ENCODE data around the gene ZFAND2B. TPM values are rescaled to one million over a fixed set of nuclear protein-coding genes. Genes with fewer than 3 reads are reported as not detected.
"Not testable (repeated sequence)": the region's sequence is repeated elsewhere in the genome, so short reads cannot be mapped to it uniquely, and the experiment has no call there.

The ZFAND2B gene
- total RNA-seq, 1 experiment from 2014 or later: 31.4 TPM

DNA sequence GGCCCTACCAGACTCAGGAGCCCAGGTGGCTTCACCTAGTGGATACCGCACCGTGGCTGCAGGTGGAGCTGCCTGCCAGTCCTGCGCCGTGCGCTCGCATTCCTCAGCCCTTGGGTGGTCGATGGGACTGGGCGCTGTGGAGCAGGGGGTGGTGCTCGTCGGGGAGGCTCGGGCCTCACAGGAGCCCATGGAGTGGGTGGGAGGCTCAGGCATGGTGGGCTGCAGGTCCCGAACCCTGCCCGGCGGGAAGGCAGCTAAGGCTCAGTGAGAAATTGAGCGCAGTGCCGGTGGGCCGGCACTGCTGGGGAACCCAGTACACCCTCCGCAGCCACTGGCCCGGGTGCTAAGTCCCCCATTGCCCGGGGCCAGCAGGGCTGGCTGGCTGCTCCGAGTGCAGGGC is 5.3 kb upstream of the ZFAND2B start:
- intact Hi-C loops (cut with micrococcal nuclease); CTCF ChIA-PET; H3K9me2 ChIP-seq (ENCODE audit: insufficient read depth); H3K9ac ChIP-seq (ENCODE audit: low read length); H3K79me2 ChIP-seq (ENCODE audit: insufficient read depth, low read length); H3K4me3 ChIP-seq (replicated peaks in 1 of 2; ENCODE audit: low read depth in 1 of 2, low read length in 2 of 2); H3K27ac ChIP-seq (ENCODE audit: low read depth, low read length); H3K36me3 ChIP-seq (ENCODE audit: control insufficient read depth in 1 of 2, insufficient read depth in 2 of 2, low read length in 2 of 2); H2AFZ ChIP-seq (ENCODE audit: low read depth, low read length, poor library complexity, severe bottlenecking); H4K20me1 ChIP-seq (ENCODE audit: insufficient read depth); POLR2A ChIA-PET; H3K4me1 ChIP-seq (ENCODE audit: control insufficient read depth in 1 of 2, insufficient read depth in 2 of 2, low read length in 2 of 2); H3K9me3 ChIP-seq (ENCODE audit: control insufficient read depth in 1 of 2, insufficient read depth in 1 of 2, low read depth in 1 of 2, low read length in 2 of 2); RAD21 ChIA-PET (ENCODE audit: low non-redundant PET in 1 of 2, low total read pairs in 2 of 2, uncharacterized antibody in 2 of 2, unreplicated experiment in 2 of 2); H3K4me2 ChIP-seq (ENCODE audit: low read length); H3K27me3 ChIP-seq (ENCODE audit: insufficient read depth, low read length); ATAC-seq; DNase-seq (ENCODE audit: low read depth, low spot score); BruUV-seq (replicated peaks): not testable (repeated sequence)

DNA sequence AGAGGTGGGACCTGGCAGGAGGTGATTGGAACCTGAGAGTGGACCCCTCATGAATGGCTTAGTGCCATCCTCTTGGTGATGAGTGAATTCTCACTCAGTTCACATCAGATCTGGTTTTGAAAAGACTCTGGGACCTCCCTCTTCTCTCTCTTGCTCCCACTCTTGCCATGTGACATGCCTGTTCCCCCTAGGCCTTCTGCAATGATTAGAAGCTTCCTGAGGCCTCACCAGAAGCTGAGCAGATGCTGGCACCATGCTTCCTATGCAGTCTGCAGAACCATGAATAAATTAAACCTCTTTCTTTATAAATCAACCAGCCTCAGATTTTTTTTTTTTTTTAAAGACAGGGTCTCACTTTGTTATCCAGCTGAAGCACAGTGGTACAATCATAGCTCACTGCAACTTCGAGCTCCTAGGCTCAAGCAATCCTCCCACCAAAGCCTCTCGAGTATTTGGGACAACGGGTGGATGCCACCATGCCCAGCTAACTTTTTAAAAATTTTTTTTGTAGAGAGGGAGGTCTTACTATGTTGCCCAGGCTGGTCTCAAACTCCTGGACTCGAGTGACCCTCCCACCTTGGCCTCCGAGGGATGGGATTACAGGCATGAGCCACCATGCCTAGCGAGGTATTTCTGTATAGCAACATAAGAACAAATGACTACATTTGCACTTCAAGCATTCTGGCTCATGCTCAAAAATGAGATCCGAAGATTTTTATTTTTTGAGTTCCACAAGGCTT is 2.0 kb upstream of the ZFAND2B start:
- BruUV-seq (replicated peaks): no TSS peak
- H2AFZ ChIP-seq (ENCODE audit: low read depth, low read length, poor library complexity, severe bottlenecking): no peak overlapping the region
- no peak overlapping the region for H3K9ac ChIP-seq (ENCODE audit: low read length)
- H3K27ac ChIP-seq (ENCODE audit: low read depth, low read length): no peak overlapping the region
- no peak overlapping the region for H3K4me3 ChIP-seq (replicated peaks in 1 of 2; ENCODE audit: low read depth in 1 of 2, low read length in 2 of 2)
- CTCF ChIA-PET: no interaction called here
- no peaks in the 10 kb centered on the region for H3K79me2 ChIP-seq (ENCODE audit: insufficient read depth, low read length)
- DNase-seq (ENCODE audit: low read depth, low spot score): no peak
- H3K36me3 ChIP-seq (ENCODE audit: control insufficient read depth in 1 of 2, insufficient read depth in 2 of 2, low read length in 2 of 2): peaks cover 7 to 11% of the 10 kb centered on the region in 2 experiments; a peak in 3 of 4 replicates
- POLR2A ChIA-PET: no interaction called here
- no peak overlapping the region for H3K4me2 ChIP-seq (ENCODE audit: low read length)
- no peaks in the 10 kb centered on the region for H3K9me2 ChIP-seq (ENCODE audit: insufficient read depth)
- no peak for TF ChIP-seq ZFX (IDR thresholded peaks at IDR 0.05)
- no peak for TF ChIP-seq SIN3A (IDR thresholded peaks at IDR 0.05; ENCODE audit: low read depth)
- TF ChIP-seq RAD21 (IDR thresholded peaks at IDR 0.05; ENCODE audit: low read depth): no peak
- no peak for TF ChIP-seq REST (IDR thresholded peaks at IDR 0.05; ENCODE audit: low read depth)
- TF ChIP-seq MAX (IDR thresholded peaks at IDR 0.05): no peak
- H3K27me3 ChIP-seq (ENCODE audit: insufficient read depth, low read length): no peaks in the 10 kb centered on the region
- no peaks in the 10 kb centered on the region for H4K20me1 ChIP-seq (ENCODE audit: insufficient read depth)
- no peak for ATAC-seq
- peaks cover 11 to 17% of the 10 kb centered on the region in 2 experiments for H3K4me1 ChIP-seq (ENCODE audit: control insufficient read depth in 1 of 2, insufficient read depth in 2 of 2, low read length in 2 of 2)
- intact Hi-C loops (cut with micrococcal nuclease): no loop called here
- RAD21 ChIA-PET (ENCODE audit: low non-redundant PET in 1 of 2, low total read pairs in 2 of 2, uncharacterized antibody in 2 of 2, unreplicated experiment in 2 of 2): no interaction called here
- peaks cover 0 to 9% of the 10 kb centered on the region in 2 experiments; a peak in 2 of 4 replicates for H3K9me3 ChIP-seq (ENCODE audit: control insufficient read depth in 1 of 2, insufficient read depth in 1 of 2, low read depth in 1 of 2, low read length in 2 of 2)
